Activated CD4-positive, alpha-beta T cell treated with anti-CD3 and anti-CD28 coated beads for 1 hour (primary cell): ENCODE measurements around the gene RPL36A.

Experiments
- DNase-seq: peaks from one replicate; pipeline ENCODE4 v3.0.0-alpha.2; 2020

RPL36A gene

DNA sequence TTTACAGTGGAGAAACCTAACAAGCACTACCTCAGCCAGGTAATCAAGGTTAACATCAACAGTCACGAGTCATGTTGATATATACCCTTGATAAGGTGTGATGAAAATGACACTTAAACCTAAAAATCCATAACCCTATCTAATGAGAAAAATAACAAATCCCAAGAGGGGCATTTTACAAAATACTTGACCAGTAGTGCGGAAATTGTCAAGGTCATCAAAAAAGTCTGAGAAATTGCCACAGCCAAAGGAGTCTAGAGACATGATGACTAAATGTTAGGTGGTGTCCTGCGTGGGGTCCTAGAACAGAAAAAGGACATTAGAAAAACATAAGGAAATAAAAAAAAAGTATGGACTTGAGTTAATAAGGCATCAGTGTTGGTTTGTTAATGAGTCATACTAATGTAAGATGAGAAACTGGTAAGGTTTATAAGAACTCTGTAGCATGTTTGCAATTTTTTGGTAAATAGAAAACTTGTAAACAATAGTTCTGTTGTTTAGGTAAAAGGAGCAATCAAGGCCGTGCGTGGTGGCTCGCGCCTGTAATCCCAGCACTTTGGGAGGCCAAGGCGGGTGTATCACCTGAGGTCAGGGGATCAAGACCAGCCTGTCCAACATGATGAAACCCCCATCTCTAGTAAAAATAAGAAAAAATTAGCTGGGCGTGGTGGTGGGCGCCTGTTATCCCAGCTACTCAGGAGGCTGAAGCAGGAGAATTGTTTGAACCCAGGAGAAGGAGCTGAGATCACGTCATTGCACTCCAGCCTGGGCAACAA lies 2.9 kb downstream of the RPL36A start:
- no peak for DNase-seq

DNA sequence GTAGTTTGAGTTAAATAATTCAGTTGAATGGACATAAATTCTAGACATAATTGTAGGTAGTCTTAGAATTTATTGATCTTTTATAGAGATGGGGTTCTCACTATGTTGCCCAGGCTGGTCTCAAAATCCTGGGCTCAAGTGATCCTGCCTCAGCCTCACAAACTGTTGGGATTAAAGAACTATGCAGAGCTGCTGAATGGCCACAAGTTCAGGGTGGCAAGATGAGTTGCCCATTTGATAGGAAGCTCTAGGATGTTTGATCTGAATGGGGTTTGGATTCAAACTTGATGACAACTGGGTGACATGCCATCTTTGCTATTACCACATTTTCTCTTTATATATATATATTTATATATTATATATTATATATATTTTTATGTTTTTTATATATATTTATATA lies 3.6 kb downstream of the RPL36A start:
- DNase-seq = no peak

DNA sequence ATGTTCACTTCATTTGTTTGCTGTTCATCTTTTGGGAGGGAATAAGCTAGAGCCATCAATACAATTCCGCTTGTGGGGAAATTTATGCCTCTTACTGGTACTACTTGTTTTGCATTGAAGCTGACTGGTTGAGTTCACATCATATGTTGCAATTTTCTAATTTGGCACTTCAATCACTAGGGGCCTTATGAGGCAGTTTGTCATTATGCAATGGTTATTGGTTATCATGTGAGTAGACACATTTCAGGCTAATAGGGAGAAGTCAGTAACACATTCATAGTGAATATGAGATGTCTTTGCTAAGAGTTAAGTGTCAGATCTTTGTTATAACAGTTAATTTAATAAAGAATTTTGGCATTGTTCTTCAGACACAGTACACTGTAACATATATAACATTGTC lies 5.0 kb downstream of the RPL36A start:
- no peak for DNase-seq

DNA sequence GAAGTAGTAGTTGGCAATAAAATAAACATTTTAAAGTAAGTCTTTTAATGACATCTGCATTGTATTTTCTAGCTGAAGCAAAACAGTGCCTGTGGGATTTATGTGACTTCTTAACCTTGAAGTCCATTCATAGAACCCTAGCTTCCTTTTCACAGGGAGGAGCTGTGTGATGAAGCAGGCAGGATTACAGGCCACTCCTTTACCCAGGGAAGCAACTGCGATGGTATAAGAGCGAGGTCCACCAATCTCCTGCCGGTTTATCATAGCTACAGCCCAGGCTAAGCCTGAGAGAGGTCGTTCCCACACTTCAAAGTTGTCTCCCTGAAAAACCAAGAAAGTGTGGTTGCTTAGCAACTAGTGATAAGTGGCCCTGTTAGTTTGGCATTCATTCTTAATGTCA lies 7.0 kb downstream of the RPL36A start:
- no peak for DNase-seq

DNA sequence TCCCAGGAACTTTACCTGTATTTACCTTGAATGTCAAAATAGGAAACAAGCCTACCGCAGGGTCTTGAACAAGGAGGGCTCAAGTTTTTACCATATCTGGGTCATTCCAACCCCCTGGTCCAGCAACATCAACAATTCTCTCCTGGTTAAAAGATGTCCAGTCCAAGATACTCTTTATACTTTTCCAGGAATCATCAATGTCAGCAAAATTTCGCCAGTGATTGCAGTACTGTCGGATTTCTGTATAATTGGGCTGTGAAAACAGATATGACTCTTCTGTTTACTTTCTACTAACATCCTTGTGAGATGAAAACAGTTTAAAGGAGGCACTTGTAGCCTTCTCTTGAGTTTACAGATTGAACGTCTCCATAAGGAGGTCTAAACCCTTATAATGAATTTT lies 7.9 kb downstream of the RPL36A start:
- no peak for DNase-seq

DNA sequence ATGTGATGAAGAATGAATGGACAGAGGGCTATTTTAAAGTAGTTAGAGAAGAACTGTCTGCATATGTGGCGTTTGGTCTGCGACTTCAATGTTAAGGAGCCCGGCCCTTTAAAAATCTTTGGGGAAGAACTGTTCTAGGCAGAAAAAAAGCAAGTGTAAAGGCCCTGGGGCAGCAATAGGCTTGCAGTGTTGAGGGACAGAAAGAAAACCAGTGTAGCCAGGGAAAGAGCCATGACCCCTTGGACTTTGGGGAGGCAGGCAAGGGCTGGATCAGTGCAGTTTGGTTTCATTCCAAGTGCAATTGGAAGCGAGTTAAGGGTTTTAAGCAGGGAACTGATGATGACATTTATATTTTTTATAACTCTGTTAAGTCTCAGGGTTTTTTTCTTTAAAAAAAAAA lies 9.0 kb downstream of the RPL36A start:
- no peak for DNase-seq

DNA sequence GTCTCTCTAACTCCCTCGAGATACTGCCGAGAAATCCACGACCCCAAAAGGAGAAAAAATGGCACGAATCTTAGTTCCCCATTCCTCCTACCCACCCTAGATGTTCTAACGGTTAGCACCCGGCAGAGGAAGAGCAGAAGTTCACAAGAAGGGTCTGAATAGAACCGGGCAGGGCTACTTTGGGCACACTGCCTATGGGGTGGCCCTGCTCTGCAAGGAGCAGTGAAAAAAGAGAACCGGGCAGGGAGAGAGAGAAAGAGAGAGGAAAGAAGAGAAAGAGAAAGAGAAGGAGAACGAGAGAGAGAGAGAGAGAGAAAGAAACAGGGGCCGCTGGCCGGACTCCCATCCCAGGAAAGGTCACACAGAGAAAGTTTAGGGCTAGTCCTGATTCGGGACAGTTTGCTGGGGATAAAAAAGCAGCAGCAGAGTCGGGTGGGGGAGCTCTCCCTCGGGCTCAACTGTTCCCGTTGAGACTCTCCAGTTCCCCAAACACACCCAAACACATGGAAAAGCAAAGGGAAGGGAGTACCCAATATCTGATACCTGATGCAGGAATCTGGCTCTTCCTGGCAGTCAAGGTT lies 16.4 kb downstream of the RPL36A start:
- DNase-seq = no peak

DNA sequence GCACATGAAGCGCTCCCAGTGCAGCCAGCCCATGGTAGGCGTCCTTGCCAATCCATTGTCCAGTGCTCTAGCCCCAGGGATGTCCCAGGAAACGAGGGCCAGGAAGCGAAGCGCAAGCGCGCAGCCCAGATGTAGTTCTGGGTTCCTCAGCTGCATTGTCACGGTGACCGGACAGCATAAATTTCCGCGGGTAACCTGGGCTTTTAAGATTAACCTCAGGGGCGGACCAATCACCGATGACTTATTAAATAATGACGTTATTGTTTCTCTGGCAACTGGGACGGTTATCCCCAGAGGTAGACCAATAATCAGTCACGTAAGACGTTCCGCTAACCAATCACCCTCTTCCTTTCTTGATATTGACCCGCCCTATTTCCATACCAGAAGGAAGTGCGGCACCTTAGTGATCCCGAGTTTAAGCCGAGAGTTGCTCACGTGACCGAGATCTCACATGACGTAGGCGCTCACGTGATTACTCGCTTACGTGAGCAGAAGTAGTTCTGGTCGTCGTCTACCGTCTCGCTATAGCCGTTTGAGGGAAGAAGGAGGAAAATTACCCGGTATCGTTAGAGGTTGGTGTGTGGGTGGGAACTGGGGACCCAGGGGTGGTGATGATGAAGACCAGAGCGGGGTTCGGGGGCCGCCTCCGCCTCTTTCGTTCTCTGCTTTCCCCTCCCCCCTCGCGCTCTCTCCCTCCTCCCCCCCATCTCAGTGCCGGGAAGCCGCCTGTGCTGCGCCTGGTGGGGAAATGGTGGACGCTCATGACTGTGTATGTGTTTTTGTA lies 17.1 kb downstream of the RPL36A start, which contains the start of the genes GLA and HNRNPH2:
Gene GLA, minus strand, starts transcription at position 178 of the 784 bp plus-strand sequence. Its CDS starts 22 bp downstream, at position 156.
Gene HNRNPH2, plus strand, starts transcription at position 475 of the 784 bp plus-strand sequence. CDS start 3,767 bp downstream, outside the sequence.
- peak; percentile 80 for DNase-seq

DNA sequence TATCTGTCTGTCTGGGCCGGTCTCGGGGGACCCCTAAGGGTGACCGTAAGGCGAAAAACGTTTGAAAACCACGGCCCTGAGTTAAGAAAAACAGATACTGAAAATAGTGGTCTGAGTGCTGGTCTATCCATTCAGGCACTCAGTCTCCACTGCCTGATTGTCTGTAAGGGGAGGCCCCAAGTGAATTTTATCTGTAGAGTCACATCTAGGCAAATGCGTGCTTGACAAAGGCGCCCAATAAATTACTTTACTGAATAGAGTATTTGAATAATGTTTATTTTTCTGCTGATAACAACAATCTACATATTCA lies 17.7 kb downstream of the RPL36A start:
- no peak for DNase-seq

DNA sequence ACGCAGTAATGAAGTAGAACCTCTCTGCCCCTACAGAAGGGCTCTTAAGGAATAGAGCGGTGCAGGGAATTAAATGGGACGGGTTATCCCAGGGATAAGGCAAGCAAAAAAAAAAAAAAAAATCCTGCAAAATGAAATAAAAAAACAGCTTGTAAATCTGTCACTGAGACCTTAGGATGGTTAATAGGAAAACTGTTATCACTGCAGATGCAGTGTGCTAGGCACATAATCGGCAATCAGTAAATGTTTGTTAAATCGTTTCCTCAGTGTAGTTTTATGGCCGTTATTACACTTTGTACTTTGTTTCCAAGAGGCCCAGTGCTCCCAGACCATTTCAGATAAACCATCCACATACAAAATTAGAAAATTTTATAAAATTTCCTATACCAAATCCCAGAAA lies 18.2 kb downstream of the RPL36A start:
- no peak for DNase-seq

DNA sequence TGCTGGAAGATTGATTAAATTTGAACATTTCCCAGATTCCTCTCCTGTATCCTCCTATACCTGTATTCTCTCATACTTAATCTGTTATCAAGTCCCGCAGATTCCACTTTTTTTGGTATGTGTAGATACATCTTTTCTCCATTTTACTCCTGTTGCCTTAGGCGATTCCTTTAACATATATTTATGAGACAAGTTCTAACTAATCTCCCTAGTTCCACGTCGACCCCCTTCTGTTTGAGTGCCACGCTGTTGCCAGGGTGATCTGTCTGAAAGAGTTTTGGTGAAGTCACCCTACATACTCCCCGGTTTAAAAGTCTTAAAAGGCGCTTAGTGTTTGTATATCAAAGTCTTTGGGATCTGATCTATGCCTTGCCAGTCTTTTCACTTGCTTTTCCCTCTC lies 19.6 kb downstream of the RPL36A start:
- DNase-seq = no peak

DNA sequence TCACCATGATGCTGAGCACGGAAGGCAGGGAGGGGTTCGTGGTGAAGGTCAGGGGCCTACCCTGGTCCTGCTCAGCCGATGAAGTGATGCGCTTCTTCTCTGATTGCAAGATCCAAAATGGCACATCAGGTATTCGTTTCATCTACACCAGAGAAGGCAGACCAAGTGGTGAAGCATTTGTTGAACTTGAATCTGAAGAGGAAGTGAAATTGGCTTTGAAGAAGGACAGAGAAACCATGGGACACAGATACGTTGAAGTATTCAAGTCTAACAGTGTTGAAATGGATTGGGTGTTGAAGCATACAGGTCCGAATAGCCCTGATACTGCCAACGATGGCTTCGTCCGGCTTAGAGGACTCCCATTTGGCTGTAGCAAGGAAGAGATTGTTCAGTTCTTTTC lies 21.2 kb downstream of the RPL36A start:
- no peak for DNase-seq

DNA sequence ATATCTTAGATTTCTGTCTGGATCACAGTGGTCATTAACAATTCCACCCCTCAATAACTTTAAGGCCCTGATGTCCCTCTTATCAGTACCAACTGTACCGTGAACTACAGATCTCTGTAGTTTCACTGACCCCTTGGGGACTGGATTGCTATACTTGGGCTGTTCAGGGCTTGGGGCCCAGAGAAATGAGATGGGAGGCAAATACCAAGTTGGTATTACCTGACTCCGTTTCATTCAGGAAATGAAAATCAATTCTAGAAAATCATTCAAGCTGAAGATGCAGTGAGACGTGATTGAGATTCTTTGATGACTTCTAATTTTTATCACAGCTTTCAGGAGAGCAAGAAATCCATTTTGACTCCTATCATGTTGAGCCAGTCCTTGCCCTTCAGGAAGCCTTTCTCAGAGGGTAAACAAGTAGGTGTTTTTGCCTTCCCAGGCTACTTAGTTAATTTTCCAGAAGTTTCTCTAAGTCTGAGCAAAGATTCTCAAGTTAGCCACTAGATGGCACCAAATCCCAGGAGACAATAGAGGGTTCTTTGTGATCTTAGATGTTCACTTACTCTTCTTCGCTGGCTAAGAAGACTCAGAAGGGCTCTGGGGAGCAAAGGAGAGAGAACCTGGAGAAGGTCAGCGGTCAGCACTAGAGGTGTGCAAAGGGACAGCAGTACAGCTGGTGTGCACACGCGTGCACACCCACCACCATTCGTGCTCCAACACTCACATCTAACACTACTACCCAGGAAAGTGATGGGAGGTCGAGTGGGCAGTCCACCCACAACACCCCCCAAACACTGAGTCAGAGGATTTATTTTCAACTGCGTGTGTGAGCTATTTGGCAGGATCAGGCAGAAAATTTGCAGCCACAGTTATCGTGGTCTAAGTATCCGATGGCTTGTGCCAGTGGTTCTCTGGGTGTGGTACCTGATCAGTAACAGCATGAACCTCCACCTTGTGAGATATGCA lies 24.7 kb downstream of the RPL36A start:
- DNase-seq = no peak

DNA sequence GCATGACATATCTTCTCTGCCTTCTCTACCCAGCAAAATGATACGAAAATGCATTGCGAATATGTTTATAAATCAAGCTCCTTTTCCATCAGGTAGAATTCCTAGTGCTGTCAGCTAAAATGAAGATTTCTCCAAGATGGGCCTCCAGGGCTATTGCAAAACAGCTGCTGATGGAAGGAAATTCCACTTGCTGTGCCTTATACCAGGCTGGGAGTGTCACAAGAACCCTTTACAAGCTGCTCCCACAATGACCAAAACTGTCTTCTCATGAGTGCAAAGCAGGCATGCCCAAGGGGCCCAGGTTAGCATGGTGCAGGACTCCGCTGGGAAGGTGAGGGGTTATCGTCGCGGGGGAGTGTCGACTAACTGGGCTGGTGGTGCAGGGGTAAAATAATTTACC lies 25.9 kb downstream of the RPL36A start:
- no peak for DNase-seq

DNA sequence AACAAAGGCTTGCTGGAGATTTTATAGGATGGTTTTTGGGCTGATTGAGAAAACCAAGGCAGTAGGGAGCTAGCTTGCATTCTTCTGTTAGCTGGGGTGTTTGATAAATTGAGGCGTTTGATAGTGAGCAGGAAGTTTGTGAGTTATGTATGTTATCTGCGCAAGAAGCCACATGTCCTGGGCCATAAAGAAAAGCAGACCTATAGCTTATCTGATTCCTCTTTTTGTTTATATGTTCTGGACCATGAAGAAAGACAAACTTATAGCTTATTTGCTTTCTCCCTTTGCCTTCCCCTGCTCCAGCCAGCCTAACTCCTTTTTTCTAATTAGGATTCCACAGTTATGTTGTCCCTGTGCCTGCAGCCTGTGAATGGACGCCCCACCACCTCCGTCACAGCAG lies 26.4 kb downstream of the RPL36A start:
- no peak for DNase-seq

DNA sequence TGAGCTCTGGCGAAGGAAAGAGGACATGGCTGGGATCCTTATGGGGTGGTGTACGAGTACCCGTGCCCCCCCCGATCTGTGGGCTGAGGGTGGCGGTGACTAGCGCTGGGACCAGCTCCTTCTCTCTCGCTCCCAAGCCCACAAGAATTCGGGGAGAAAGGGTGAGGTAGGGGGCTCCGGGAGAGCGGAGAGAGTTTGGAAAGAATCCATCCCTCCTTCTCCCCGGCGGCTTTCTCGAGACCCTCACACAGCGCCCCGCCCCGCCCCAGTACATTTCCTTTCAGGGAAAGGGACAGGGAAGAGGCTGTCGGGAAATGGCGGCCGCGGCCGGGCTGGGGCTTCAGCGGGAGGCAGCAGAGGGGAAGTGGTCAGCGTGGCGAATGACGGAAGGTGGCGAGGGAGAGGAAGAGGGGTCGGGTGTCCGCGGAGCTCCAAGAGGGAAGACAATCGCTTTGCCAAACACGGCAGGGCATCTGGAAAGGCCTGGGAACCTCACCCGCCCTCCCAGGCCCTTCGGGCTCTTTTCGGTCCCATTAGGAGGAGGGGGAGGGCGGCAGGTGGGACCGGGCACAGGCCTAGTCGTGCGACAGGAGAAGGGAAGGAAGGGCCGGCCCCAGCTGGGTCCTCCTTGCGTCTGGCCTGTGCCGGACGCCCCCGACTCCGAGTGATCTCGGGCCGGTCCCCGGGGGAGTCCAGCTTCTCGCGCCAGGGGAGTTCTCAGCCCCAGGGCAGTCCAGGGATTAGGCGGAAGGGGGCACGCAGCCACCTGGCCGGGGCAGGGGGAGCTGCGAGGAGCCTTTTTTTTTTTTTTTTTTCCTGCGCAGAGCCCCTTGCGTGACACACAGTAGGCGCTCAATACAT lies 27.4 kb downstream of the RPL36A start:
- DNase-seq = no peak

DNA sequence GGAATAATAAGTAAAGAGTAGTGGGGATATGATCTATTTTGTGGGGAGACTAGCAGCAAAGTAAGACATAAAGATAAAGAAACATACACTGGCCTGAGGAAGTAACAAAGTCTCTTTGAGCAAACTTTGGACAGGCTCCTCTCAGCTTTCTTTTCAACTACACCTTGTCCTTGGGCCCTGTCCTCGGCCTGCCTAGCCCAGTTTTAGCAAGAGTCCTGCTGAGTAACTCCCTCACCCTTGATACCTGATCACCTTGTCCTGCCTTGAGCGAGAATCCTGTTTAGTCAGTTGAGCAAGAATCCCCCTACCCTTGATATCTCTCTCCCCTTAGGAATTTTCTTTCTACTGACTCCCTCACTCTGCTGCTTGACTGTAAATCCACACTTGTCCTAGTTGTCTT lies 28.7 kb downstream of the RPL36A start:
- DNase-seq = no peak

DNA sequence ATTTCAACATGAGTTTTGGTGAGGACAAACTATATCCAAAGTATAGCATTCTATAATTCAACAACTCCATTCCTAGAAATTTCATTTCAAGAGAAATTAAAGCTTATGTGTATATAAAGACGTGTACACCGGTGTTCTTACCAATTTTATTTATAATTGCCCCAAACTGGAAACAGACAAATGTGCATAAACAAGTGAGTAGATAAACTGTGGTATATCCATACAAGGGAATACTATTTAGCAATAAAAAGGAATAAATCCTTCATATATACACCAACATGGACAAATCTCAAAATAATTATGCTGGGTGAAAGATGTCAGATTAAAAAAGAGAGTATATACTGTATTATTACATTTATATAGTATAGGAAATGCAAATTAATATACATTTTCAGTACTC lies 37.1 kb downstream of the RPL36A start:
- no peak for DNase-seq

DNA sequence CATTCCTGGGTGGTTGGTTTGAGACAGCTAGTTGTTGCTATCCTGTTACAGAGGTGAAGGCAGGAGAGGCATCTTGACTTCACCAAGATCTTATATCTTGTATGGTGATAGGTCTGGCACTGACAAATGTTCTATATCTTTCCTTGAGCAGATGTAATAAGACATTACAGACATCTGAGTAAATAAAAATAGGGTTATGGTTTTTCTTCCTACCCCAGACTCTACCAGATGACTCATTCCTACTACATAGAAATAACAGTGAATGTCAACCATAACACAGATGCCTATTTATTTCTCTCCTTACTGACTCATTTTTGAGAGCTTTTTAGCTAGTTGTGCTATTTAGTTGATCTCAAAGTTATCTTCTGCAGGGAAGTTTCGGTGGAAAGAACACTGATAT lies 39.1 kb downstream of the RPL36A start:
- no peak for DNase-seq

DNA sequence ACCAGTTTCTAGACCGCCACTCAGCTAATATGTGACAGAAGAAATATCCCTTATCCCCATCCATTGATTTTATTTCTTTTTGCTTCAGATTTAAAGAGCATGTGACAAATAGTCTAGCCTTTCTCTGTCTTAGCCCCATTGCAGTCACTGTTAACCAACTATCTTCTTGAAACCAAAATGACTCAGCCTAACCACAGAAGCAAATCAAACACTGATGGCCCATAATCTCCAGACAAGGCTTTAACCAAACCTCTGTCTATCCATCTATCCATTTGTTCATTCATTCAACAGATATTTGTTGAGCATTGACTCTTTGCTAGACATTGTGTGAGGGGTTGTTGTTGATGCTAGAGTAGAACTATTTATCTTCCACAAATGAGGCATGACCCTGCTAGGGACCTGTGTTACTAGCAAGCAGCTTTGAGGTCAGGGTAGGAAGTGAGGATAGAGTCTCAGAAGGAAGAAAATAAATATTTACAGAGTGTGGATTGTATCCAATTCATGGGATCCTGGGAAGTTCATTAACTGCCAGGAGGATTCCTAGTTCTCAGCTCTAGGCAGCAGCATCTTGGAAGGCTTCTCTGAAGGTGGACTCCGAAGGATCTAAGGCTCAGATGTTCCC lies 39.8 kb downstream of the RPL36A start:
- DNase-seq = no peak

DNA sequence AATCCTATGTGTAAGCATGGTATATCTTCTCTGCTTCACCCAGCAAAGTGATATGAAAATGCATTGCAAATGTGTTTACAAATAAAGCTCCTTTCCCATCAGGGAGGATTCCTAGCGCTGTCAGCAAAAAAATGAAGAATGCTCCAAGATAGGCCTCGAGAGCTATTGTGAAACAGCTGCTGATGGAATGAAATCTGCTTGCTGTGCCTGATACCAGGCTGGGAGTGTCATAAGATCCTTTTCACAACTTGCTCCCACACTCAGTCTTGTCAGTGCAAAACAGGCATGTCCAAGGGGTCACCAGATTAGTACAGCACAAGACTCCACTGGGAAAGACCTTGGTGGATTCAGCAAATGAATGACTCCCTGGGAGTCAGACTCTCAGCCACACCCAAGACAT lies 51.3 kb downstream of the RPL36A start:
- DNase-seq = no peak
